Fibroblast of peridontal ligament (primary cell): ENCODE data around the gene SGMS1.
"Not testable (repeated sequence)": the region's sequence is repeated elsewhere in the genome, so short reads cannot be mapped to it uniquely, and the experiment has no call there.

Experiments
- DNase-seq: peaks from one replicate; pipeline ENCODE4 v3.0.0-alpha.2; 2010; ENCODE audit errors: extremely low read depth

SGMS1 gene

DNA sequence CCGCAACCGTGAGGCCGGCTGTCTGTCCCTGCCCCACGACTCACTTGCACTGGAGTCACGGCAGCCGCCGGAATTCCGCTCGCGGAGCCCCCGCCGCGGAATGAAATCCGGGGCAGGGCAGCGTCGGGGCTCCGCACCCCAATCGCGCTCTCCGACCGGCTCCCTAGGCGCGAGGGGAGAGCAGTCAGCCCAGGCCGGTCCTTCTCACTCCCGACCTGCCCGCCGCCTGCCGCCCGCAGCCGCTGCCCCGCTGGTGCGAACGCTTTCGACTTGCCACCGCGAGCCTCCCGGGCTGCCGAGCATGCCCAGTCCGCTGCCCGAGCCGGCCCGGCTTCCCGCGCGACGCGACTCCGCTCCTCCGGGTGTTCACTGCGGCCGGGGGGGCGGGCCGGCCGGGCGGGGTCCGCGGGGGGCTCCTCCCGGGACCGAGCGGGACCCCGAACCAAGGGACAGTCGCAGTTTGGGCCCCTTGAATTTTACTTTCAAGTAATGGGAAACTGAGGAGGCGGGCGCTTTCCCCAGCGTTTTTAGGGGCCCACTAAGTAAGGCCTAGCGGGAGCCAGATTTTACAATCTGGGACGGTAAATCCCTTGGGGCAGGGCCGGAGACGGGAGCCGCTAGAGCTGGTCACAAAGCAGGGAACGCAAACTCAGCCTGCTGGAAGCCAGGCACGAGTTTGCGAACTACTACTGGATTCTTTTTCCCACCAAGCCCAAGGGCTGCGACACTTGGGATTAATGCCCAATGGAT lies at the start of gene SGMS1:
TSS of gene SGMS1 (minus strand) at position 294 of the 750 bp plus-strand sequence. CDS start 279,842 bp downstream, outside the sequence.
- DNase-seq: peak; percentile 78

DNA sequence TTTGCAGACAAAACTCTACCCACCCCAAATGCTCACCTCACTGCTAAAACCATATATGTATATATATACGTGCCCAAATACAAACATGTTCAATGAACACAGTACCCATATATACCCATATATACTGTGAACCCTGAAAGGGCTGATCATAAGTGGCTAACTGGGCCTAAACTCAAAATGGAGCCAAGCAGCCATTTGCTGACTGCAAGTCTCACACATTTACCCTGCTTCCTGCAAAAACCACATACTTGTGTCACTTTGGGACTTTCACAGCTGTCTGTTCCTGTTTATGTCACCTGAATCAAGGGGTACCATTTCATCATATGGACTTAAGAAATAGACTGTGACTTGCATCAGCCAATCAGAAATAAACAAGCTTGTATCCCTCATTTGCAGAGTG lies 48.4 kb upstream of the SGMS1 start:
- DNase-seq: not testable (repeated sequence)

DNA sequence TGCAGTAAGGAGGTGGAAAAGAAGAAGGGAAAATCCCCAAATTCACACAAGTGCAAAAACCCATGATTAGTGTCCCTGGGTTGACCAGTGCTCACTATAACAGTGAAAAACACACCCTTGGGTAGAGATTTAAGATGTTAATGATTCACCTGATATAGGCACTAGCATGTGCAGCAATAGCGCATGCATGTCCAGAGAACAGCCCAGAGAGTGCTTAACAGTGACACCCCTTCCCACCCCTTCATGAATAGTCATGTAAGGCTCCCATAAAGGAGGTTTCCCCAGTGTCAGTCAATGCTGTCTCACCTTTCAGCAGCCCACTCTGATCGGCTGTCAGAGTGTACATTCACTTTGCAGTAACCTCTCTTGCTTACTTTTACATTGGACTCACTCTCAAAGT lies 47.9 kb upstream of the SGMS1 start:
- DNase-seq: not testable (repeated sequence)

DNA sequence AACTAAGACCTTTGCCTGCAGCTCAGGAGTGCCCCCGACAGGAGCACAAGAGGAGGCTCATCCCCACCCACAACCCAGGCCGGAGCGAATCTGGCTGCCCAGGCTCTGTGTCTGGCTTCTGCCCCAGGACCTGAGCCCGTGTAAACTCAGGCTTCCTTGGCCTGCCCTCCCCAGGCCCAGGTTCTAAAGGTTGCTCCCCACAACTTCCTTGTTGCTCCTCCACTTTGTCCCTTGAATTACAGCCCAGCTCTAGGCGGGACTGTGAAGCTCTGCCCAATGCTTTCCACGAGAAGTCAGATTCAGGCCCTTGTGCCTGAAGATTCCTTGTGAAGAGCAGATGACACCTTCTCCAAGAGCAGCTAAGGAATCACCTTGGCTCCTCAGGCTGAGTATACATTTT lies 46.2 kb upstream of the SGMS1 start:
- DNase-seq: not testable (repeated sequence)

DNA sequence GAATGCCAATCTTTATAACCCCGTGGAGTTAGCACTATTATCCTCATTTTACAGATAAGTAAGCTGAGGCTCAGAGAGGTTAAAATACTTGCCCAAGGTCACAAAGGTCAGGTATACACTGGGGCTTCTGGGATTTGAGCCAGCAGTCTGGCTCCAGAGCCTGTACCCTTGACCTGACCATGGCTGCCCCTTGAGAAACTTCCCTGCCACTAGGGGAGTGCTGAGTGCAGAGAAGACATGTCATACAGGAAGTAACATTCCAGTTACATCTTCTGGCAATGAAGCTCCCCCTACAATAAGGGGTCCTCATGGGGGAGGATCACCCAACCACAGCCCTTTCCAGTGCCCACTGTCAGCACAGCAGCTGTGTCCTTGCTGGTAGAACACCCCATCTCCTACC lies 43.6 kb upstream of the SGMS1 start:
- not testable (repeated sequence) for DNase-seq

DNA sequence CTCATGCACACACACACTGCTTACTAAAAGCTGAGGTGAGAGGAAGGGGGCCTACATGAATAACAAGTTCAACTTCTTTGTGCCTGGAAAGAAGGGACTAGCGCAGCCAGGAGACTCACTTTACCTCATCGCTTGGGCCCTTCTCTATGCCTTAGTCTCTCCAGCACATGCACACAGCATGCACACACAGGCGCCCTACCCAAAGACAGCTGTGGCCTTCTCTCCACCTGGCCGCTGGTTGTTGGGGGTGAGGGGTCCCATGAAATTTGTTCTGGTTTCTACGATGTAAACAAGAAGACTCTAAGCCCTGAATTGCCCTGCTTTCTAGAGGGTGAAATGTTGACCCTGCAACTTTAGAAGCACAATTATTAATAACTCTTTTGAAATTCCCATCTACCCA lies 38.7 kb upstream of the SGMS1 start:
- DNase-seq: not testable (repeated sequence)

DNA sequence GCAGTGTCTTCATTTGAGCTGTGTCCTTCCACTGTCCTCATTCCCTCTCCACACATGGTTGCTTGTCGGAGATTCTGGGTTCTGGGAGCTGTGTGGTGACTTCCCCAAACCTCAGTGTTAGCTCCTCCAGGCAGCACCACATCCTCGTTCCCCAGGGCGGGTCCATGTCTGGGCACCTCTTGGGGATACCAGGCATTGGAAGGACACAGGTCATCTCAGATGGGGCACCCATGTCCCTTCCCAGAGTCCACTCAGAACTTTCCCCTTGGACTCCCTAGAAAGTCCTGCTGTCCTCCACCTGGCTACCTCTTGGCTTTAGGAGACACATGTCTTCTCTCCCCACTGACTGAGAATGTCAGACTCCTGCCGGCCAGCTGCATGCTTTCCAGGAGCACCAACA lies 37.8 kb upstream of the SGMS1 start:
- not testable (repeated sequence) for DNase-seq

DNA sequence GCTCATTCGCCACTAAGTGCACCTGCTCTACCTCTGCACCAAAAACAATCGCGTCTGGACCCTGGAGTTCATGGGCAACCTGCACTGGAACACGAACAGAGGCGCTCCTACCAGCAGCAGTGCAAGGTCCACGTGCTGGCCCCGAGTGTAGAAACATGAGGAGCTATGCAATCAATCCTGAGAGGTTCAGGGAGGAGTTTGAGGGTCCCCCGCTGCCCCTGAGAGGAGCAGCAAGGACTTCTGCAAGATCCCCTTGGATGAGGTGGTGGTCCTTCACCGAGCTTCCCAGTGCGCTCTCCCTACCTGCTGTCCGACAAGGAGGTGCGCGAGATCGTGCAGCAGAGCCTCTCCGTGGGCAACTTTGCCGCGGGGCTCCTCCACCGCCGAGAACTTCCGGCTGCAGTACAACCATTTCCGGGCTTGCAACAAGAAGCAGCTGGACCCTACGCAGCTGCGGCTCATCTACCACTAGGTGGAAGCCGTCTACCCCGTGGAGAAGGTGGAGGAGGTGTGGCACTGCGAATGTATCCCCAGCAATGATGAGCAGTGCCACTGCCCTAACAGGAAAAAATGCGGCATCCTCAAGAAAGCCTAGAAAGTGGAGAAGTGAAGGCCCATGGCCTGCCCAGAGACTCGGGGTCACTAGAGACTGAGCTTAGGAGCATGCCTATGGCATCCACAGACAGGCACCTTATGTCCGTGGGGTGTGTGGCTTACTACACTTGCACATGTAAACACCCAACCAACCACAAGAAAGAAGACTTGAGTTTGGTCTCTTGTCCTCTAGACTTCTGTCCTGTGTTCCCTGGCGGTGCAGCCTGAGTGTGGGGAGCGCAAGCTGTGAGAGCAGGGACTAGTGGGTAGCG lies 36.3 kb upstream of the SGMS1 start:
- DNase-seq: not testable (repeated sequence)

DNA sequence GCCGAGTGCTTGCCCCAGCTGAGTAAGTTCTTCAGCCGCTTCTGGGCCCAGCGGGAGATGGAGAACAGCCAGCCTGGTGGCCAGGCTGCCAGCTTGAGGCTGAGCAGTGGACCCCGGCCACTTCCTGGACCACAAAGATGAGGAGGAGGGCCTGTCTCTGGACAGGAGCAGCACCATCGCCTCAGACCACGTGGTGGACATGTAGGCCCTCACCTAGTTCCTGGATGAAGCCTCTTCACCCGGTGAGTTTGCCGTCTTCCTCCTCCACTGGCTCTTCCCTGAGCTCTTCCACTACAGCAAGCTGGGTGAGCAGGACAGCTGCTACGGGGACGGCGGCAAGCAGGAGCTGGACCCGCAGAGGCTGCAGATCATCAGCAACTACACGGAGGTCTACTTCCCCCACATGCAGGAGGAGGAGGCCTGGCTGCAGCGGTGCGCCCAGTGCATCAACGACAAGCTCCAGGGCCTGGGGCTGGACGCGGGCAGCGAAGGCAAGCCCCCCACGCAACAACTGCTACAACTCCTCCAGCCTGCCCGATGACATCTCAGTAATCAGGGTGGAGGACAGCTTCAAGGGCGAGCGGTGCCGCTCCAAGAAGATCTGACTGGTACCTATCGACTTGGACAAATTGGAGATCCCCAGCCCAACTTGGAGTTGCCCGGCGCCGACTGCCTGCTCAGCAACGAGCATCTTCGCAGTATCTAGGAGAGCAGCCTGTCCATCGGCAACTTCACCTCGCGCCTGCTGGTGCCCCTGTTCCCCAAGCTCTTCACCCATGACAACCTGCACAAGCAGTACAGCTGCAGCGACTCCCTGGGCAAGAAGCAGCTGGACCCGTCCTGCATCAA lies 35.5 kb upstream of the SGMS1 start:
- not testable (repeated sequence) for DNase-seq

DNA sequence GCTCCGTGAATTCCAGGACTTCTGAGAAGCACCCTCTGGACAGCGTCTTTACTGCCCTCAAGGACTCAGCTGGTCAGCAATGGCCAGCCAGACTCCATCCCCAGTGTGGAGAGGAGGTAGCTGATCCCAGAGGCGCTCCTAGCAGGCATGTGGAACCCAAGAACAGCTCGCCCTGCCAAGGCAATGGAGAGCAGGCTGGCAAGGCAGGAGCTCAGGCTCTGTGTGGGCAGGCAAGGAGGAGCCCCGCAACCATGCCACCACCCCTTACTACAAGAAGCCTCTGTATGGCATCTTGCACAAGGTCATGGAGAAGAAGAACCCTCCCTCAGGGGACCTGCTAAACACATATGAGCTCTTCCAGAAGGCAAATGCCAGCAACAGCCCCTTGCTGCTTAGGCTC lies 34.4 kb upstream of the SGMS1 start:
- DNase-seq: no peak

DNA sequence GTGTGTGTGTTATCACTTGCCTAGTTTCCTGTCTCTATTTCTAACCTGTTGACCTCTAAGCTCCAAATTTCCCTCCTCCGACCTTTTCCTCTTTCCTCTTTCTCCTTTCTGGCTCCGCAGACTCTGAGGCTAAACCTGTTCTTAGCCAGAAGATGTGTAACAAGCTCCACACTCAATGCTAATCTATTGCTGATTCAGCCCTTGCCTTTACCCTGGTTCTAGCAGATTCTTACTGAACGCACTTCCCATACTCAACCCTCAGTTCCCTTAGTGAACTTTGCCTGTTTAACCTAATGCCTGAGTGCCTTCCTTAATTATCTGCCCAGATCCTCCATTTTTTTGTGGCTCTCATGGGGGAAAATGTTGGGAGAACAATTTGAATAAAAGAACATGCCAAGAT lies 30.0 kb upstream of the SGMS1 start:
- DNase-seq: no peak

DNA sequence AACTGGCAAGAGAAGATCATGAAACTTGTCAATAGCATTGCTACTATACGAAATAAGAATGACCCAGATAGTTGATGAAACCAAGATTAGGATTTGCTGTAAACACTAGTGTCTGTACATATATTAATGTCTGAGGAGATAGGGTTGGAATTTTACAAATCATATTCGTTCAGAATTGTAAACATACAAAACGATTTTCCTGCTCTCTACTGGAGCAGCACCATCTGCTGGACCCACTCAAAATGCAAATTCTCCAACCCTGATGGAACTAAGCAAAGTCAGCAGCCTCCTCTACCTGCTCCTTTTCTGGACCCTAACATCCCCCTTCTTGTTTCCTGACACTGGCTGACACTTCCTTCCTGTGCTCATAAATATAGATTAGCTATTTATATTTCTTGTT lies 29.4 kb upstream of the SGMS1 start:
- peak; percentile 63 for DNase-seq

DNA sequence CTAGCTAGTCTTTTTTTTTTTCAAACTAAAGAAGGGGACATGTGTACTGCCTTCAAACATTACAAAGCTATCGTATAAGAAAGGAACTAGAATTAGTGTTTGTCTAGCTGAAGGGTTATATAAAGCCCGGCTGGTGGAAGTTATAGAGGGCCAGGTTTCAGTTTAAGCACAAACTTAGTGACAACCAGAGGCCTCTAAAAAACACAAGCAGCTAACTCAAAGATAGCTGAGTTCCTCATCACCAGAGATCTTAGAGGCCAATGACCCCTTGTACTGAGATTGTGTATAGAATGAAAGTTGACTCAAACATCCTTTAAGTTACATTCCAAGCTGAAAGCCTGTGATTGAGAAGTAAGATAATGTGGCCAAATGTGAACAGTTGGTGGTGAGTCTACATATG lies 28.1 kb upstream of the SGMS1 start:
- no peak for DNase-seq

DNA sequence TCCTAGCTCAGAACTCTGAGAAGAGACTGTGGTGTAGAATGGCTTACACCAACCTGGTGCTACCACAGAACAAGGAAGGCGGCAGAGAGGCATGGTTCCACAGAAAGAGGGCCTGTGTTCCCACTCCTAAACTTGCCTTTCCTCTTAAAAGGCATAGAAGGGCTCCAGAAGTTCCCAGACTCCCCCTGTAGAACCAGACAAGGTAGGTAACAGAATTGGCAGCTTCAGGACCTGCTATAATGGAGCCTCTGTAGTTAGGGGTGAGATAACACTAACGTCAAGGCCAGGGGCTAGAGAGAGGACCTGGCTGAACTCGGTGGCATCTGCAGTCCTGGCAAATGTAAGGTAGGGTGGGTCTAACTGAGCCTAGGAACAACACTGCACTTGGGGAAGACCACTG lies 26.7 kb upstream of the SGMS1 start:
- DNase-seq: no peak

DNA sequence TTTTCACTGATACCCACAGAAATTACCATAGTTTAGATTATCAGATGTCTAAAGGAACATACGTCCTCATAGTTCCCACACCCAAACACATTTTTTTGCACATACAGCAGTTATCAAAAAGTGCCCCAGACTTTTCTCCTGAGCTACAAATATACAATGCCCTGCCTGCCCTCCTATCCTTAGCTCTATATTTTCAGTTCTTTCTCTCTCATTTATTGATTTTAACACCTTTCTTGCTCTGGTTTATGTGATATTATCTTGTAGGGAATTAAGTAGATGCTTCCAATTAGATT lies 25.1 kb upstream of the SGMS1 start:
- no peak for DNase-seq

DNA sequence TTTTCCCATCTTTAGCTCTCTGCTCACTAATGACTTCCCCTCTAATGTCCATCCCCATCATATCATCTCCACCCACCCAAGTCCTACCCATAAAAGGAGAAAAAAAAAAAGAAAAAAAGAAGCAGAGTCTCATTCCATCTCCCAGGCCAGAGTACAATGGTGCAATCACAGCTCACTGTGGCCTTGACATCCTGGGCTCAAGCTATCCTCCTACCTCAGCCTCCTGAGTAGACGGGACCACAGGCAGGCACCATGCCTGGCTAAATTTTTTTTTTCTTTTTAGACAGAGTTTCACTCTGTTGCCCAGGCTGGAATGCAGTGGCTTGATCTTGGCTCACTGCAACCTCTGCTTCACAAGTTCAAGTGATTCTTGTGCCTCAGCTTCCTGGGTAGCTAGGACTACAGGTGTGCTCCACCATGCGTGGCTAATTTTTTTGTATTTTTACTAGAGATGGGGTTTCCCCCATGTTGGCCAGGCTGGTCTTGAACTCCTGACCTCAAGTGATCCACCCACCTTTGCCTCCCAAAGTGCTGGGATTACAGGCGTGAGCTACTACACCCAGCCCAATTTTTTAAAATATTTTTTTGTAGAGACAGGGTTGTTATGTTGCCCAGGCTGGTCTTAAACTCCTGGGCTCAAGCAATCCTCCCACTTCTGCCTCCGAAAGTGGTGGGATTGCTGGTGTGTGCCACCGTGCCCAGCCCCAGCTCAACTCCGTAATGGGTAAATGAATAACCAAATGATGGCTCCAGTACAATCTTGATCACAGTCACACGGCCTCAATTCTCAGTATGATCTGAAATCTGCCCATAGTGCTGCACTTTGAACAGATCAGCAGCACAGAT lies 24.6 kb upstream of the SGMS1 start:
- no peak for DNase-seq

DNA sequence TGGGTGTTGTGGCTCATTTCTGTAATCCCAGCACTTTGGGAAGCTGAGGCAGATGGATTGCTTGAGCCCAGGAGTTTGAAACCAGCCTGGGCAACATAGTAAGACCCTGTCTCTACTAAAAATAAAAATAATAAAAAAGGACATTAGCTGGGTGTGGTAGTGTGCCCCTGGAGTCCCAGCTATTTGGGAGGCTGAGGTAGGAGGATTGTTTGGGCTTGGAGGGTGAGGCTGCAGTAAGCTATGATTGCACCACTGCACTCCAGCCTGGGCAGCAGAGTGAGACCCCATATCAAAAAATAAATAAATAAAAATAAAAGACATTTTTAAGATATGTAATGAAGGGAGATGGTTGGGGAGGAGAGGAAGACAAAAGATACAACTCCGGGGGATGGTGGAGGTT lies 23.6 kb upstream of the SGMS1 start:
- DNase-seq: not testable (repeated sequence)

DNA sequence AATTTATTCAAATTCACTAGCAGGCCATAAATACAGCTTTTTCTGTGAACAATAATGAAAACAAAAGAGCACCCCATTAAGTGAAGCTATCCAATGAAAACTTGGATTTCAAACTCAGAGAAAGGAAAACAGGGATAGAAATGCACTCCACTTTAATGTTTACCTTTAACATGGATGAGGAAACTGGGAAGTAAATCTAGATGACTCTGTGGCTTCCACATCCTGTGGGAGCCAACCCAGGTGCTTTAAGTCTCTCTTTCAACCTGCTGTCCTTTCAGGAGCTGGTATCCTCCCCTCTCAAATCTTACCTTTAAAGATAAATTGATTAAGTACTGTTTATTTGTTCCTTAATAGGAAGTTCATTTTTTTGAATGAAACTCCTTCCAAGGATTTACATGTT lies 21.5 kb upstream of the SGMS1 start:
- no peak for DNase-seq

DNA sequence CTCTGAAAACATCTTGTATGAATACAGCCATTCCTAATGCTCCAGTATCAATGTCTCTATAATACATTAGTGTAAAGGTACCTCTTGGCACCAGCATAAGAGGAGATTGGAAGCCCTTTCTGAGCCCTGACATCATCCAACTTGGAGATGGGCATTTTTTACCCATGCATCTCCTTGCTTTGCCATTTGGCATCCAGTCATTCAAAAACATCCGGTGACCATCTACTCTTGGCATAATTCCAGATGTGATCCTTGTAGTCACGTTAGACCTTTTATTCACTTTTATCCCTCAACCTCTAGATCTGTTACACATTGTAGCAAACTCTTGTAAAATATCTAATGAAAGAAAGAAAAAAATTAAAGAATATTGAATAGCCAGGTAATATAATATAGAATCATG lies 17.9 kb upstream of the SGMS1 start:
- DNase-seq: no peak

DNA sequence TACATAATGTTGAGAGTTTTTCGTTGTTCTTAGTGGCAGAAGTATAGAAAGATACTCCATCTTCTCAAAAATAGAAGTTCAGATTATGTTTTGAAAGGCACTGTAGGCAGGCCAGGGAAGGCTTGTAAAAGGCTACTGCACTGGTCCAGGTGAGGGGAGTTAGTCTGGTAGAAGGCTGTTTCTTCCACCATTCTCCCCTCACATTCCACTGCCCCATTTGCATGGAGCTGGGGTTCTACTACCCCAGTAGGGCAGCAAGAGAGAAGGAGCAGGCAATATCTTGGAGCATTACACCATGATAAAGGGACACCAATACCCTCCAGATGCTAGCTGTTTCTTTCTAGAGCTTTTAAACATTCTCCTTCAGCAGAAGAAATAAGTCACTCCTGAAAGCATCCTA lies 16.5 kb upstream of the SGMS1 start:
- DNase-seq: no peak
